Small intestine (tissue), 7 donors: ENCODE measurements around the gene COL5A1. TPM values are rescaled to one million over a fixed set of nuclear protein-coding genes. Genes with fewer than 3 reads are reported as not detected.

ENCODE experiments used
- DNase-seq, 2 donors: peaks; one replicate each; pipeline versions ENCODE4 v3.0.0 to v3.0.0-alpha.2; 2013
- FAIRE-seq: peaks from 2 replicates; lab custom pipeline; 2012; peaks lifted over from hg19 to GRCh38; lab: Jason Lieb, UNC
- H3K27ac ChIP-seq, 3 donors: one replicate each; pipeline ENCODE4 v1.5.1; 2013; ENCODE audit warnings: low read length in 2 of 3, mild to moderate bottlenecking in 2 of 3, control low read depth in 1 of 3, inconsistent platforms in 1 of 3, low read depth in 1 of 3, moderate library complexity in 1 of 3
- H3K27me3 ChIP-seq, 3 donors: one replicate each; pipeline ENCODE4 v1.6.1; 2013; ENCODE audit warnings: low read length in 3 of 3, inconsistent platforms in 1 of 3; ENCODE audit not compliant: control insufficient read depth in 3 of 3, insufficient read depth in 3 of 3
- H3K36me3 ChIP-seq, 3 donors: one replicate each; pipeline ENCODE4 v1.6.1; 2013; ENCODE audit warnings: low read length in 3 of 3, inconsistent platforms in 1 of 3, low read depth in 1 of 3, mild to moderate bottlenecking in 1 of 3, moderate library complexity in 1 of 3; ENCODE audit not compliant: control insufficient read depth in 3 of 3, insufficient read depth in 2 of 3
- H3K4me1 ChIP-seq, 3 donors: one replicate each; pipeline ENCODE4 v1.6.1; 2013; ENCODE audit warnings: low read length in 2 of 3, inconsistent platforms in 1 of 3, low read depth in 1 of 3, mild to moderate bottlenecking in 1 of 3, moderate library complexity in 1 of 3; ENCODE audit not compliant: control insufficient read depth in 3 of 3, insufficient read depth in 2 of 3
- H3K4me3 ChIP-seq, 3 donors: one replicate each; pipeline ENCODE4 v1.5.1; 2013; ENCODE audit warnings: low read length in 3 of 3, control low read depth in 1 of 3, inconsistent platforms in 1 of 3, low read depth in 1 of 3, mild to moderate bottlenecking in 1 of 3, moderate library complexity in 1 of 3
- H3K9me3 ChIP-seq, 2 donors: one replicate each; pipeline ENCODE4 v1.6.1; 2013; ENCODE audit warnings: low read depth in 1 of 2, low read length in 1 of 2; ENCODE audit not compliant: control insufficient read depth in 2 of 2, insufficient read depth in 1 of 2
- WGBS, 3 donors: extraction: QIAGEN DNeasy Blood & Tissue Kit; methylation state at CpG; one replicate each; pipeline ENCODE4 v1.1.7; 2013; 5-methylcytosine and 5-hydroxymethylcytosine counted together
- polyA plus RNA-seq, 4 donors: library from polyadenylated mRNA; stranded (reverse) in 3 of 4; unstranded in 1 of 4; fragments of 200-250 nt in 3 of 4; fragments of 120-200 nt in 1 of 4; gene quantifications; one replicate each; pipeline versions ENCODE4 v1.2.1 to v1.2.3, GENCODE V29; 2013
- donor health status: healthy with polysubstance abuse.
- donor health status: control.
- donor health status: control.
- donor health status: Bipolar disorder and iron deficiency.
- donor health status: healthy.

Gene COL5A1
- polyA plus RNA-seq, 4 donors = 0.22 to 54.0 (median 5.4) TPM

- WGBS, 3 donors = 71 to 83% (median 73%) methylated on average over 29 of the region's 29 CpGs
- Histone ChIP-seq H3K27ac (no peak overlapping the region), H3K4me3 (no peak overlapping the region), H3K27me3 (no peaks in the 10 kb centered on the region), H3K4me1 (no peaks in the 10 kb centered on the region), H3K36me3 (peaks cover 0 to 20% (median 0%) of the 10 kb centered on the region in 3 donors), H3K9me3 (no peaks in the 10 kb centered on the region)
- DNase-seq (no peak), FAIRE-seq (no peak)
These were observed 52.2 kb downstream of the COL5A1 start for GRCh38 chr9:134693641-134694367.

GRCh38 chr9:134694368-134694665 lies 52.7 kb downstream of the COL5A1 start:
- no peak for DNase-seq
- Histone ChIP-seq H3K27me3 (no peaks in the 10 kb centered on the region), H3K4me3 (no peak overlapping the region), H3K4me1 (no peaks in the 10 kb centered on the region), H3K36me3 (peaks cover 0 to 20% (median 0%) of the 10 kb centered on the region in 3 donors), H3K27ac (no peak overlapping the region), H3K9me3 (no peaks in the 10 kb centered on the region)
- FAIRE-seq = no peak
- 52 to 77% (median 58%) methylated on average over 6 of the region's 6 CpGs for WGBS, 3 donors

GRCh38 chr9:134694714-134695113 lies 53.1 kb downstream of the COL5A1 start:
- Histone ChIP-seq H3K9me3 (no peaks in the 10 kb centered on the region), H3K4me3 (no peak overlapping the region), H3K27me3 (no peaks in the 10 kb centered on the region), H3K4me1 (no peaks in the 10 kb centered on the region), H3K36me3 (peaks cover 0 to 18% (median 0%) of the 10 kb centered on the region in 3 donors), H3K27ac (no peak overlapping the region)
- DNase-seq (no peak), FAIRE-seq (no peak)
- WGBS, 3 donors = 75 to 85% (median 80%) methylated on average over 12 of the region's 12 CpGs

DNA sequence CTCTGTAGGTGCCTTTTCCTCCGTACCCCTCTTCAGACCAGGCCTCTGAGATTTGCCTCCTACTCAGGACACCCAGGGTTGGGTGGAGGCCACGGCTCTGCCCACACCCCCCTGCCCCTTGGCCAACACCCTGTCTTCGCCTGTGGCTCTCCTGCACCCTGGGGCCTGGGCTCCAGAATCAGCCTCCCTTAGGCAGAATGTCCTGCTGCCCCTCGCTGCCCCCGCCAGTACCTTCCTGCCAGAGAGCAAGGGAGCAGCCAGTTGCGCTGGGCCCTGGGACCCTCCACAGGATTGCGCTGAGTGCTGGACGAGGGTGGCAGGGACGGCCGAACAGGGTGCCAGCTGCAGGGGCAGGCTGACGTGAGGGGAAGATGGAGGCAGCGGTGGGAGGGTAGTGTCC lies 53.5 kb downstream of the COL5A1 start:
- whole genome bisulfite sequencing, 3 donors = 80 to 85% (median 82%) methylated on average over 12 of the region's 12 CpGs
- no peaks in the 10 kb centered on the region for H3K9me3 ChIP-seq
- no peak for DNase-seq
- H3K27me3 ChIP-seq = no peaks in the 10 kb centered on the region
- peaks cover 0 to 16% (median 0%) of the 10 kb centered on the region in 3 donors for H3K36me3 ChIP-seq
- FAIRE-seq = no peak
- no peaks in the 10 kb centered on the region for H3K4me1 ChIP-seq
- H3K27ac ChIP-seq = no peak overlapping the region
- no peak overlapping the region for H3K4me3 ChIP-seq

DNA sequence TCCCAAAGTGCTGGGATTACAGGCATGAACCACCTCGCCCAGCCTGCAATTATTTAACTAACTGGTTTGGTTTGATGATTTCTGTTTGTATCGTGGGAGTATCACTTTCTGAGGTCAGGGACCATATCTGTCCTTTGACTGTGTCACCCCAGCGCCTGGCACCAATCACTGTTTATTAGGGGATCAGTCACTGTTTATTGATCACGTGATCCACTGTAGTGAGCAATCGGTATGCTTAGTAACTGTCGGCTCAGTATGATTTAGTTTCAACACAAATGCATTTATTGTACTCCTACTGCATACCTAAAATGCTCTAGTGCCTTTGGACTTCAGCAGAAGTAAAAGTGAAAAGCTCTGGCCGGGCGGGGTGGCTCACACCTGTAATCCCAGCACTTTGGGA lies 54.8 kb downstream of the COL5A1 start:
- DNase-seq (no peak), FAIRE-seq (no peak)
- no peak overlapping the region for H3K27ac ChIP-seq
- peaks cover 0 to 23% (median 0%) of the 10 kb centered on the region in 3 donors for H3K36me3 ChIP-seq
- no peaks in the 10 kb centered on the region for H3K9me3 ChIP-seq
- no peaks in the 10 kb centered on the region for H3K4me1 ChIP-seq
- no peaks in the 10 kb centered on the region for H3K27me3 ChIP-seq
- WGBS, 3 donors = 51 to 79% (median 56%) methylated on average over 8 of the region's 8 CpGs
- H3K4me3 ChIP-seq = no peak overlapping the region

DNA sequence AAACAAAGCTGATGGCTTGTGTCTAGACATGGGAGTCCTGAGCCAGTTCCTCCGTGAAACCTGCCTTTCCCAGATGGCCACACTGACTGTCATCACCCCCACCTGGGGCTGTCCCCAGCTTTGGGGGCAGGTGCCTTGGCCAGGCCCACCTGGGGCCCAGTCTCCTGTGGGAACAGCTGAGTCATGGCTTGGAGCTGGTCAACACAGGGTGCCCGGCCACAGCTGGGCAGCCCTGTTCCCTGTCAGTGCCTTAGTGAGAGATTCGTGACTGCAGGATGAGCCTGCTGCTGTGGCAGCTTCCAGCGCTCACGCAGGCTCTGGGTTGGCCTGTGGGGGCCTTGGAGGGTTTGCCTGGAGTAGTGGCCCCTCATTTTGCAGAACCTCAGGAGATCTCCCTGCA lies 56.5 kb downstream of the COL5A1 start:
- 55 to 63% (median 56%) methylated on average over 5 of the region's 5 CpGs for WGBS, 3 donors
- H3K36me3 ChIP-seq = peaks cover 0 to 29% (median 0%) of the 10 kb centered on the region in 3 donors
- DNase-seq = no peak
- no peak for FAIRE-seq
- no peak overlapping the region for H3K27ac ChIP-seq
- H3K4me1 ChIP-seq = no peaks in the 10 kb centered on the region
- no peaks in the 10 kb centered on the region for H3K9me3 ChIP-seq
- H3K4me3 ChIP-seq = no peak overlapping the region
- H3K27me3 ChIP-seq = no peaks in the 10 kb centered on the region

DNA sequence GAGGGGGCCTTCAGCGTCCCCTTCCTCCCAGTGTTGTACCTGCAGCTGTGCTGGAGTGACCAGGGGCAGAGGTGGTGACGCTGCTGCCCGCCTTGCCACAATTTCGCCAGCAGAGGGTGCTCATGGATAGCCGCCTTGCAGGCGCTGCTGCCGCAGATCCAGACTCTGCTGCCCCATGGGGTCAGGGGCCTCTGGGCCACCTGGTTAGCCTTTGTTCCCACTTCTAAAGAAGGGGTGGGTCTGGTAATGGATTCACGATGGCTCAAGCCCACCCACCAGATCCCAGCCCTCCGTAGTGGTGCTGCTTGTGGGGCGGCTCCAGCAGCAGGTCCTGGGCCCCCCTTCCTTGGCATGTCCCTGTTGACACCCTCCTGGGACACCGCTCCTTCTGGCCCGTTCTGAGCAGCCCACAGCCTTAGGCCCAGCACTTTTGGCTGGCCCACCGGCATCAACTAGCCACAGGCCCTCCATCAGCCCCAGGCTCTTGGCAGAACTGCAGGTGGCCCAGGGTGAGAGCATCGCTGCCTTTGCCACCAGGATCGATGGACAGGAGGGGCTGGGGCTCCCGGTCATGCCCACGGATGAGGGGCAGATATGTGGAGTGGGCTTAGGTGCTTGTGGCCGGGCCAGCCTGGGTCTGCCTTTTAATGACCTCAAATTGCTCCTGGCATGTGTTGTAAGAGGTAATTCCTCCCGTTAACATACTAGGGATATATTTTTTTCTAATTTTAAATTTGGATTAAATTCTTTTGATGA lies 57.2 kb downstream of the COL5A1 start:
- FAIRE-seq = no peak
- peak overlapping the region in 1 of 3 donors; percentile 37 for H3K27ac ChIP-seq
- 35 to 45% (median 37%) methylated on average over 19 of the region's 19 CpGs for WGBS, 3 donors

DNA sequence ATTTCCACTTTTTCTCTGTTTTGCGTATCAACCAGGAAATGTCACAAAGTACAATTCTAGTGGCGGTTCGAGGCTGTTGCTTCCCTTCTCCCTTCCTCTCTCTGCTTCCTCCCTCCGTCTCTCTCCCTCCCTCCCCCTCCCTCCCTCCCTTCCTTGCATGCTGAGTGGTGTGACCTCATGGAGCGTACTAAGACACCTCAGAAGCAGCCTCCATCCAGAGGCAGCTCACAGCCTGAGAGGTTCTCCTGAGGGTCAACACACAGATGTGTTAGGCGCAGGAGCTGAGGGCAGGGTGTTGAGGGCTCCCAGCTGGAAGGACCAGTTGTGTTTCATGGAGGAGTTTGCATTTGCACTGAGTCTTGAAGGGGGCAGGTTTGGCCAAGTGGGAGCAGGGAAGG lies 57.7 kb downstream of the COL5A1 start:
- Histone ChIP-seq H3K4me3 (no peak overlapping the region), H3K9me3 (no peaks in the 10 kb centered on the region), H3K27me3 (no peaks in the 10 kb centered on the region), H3K27ac (no peak overlapping the region), H3K4me1 (no peaks in the 10 kb centered on the region), H3K36me3 (peaks cover 0 to 26% (median 0%) of the 10 kb centered on the region in 3 donors)
- FAIRE-seq = no peak
- no peak for DNase-seq
- 43 to 59% (median 57%) methylated on average over 6 of the region's 6 CpGs for WGBS, 3 donors

More for the DNA sequence above, 57.2 kb downstream of the COL5A1 start:
- Histone ChIP-seq H3K4me1 (no peaks in the 10 kb centered on the region), H3K4me3 (no peak overlapping the region), H3K27me3 (no peaks in the 10 kb centered on the region), H3K36me3 (peaks cover 0 to 26% (median 0%) of the 10 kb centered on the region in 3 donors), H3K9me3 (no peaks in the 10 kb centered on the region)
- DNase-seq = peak; percentile 30 to 65
